ENCODE results near the gene CRTC2. TPM values are rescaled to one million over a fixed set of nuclear protein-coding genes. Genes with fewer than 3 reads are reported as not detected.

CRTC2 gene
- total RNA-seq, 3 donors from 2014 or later, result 30.0 to 47.3 (median 47.1) TPM

DNA sequence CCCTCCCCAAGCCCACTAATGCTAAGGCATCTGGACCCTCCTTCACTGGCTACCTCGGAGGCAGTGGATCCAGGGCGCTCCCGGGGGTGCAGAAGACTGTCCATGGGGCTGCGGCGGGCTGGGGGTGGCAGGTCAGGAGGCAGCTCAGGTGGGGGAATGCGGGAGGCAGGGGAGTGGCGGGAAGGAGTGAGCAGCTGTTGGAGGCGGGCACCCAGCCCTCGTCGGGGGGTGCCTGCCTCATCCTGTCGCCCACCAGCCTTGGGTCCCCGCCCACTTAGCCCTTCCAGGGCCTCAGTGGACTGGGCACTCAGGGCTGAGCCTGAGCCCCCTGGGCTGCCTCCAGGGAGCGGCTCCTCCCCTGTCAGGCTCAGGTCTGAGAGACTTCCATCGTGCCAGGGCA lies 25.0 kb downstream of the CRTC2 start:
- H3K9me3 ChIP-seq, result no peaks in the 10 kb centered on the region
- TF ChIP-seq, protein P1, sequence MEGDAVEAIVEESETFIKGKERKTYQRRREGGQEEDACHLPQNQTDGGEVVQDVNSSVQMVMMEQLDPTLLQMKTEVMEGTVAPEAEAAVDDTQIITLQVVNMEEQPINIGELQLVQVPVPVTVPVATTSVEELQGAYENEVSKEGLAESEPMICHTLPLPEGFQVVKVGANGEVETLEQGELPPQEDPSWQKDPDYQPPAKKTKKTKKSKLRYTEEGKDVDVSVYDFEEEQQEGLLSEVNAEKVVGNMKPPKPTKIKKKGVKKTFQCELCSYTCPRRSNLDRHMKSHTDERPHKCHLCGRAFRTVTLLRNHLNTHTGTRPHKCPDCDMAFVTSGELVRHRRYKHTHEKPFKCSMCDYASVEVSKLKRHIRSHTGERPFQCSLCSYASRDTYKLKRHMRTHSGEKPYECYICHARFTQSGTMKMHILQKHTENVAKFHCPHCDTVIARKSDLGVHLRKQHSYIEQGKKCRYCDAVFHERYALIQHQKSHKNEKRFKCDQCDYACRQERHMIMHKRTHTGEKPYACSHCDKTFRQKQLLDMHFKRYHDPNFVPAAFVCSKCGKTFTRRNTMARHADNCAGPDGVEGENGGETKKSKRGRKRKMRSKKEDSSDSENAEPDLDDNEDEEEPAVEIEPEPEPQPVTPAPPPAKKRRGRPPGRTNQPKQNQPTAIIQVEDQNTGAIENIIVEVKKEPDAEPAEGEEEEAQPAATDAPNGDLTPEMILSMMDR (IDR thresholded peaks at IDR 0.05), result no peak
- DNase-seq, result peak in 1 of 3 donors; percentile 48
- peaks cover 7% of the 10 kb centered on the region for H3K36me3 ChIP-seq (ENCODE audit: low read depth)
- ATAC-seq, result no peak
- no peak overlapping the region for H3K4me3 ChIP-seq
- intact Hi-C loops (cut with DNase I, micrococcal nuclease), result no loop called here
- H3K4me1 ChIP-seq (ENCODE audit: low read depth), result no peaks in the 10 kb centered on the region

DNA sequence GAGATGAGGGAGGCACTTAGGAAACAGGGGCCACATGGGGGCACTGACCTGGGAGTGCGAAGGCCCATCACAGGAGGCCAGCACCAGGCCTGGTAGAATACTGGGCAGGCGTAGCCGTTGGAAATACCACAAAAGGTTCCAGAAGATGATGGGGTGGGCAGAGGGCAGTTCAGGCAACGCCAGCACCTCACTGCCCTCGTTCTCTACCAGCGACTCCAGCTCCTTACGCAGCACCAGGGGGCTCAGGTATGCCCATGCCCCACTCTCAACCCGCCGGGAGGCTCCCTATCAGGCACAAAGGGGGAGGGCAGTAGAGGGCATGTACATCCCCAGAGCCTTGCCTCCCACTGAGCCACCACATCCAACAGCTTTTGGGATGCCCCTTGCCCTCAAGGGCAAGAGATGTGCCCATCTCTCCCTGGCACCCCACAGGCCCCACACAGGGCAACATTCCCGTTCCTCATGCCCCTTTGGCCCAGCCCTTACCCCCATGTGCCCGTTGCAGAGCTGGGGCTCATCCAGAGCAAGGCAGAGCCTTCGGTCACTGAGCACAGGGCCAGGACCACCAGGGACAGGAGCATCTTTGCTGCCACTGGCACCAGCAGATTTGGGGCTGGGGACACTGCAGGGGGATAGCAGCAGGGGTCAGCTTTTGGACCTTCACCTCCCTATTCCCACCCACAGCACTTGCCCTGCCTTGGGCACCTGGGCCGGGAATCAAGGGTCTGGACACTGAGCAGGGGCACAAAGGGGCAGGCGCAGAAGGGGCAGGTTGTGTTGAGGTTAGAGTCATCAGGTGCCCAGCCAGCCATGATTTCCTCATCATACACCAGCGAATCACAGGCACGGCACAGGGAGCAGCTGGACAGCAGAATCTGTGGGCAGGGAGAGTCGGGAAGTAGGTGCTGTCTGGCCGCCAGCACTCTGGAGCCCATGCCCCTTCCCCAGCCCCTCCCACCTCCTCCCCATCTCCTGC lies 26.0 kb downstream of the CRTC2 start:
- DNase-seq (peak in 1 of 3 donors; percentile 40), ATAC-seq (no peak)
- Histone ChIP-seq H3K4me1 (ENCODE audit: low read depth) (no peaks in the 10 kb centered on the region), H3K36me3 (ENCODE audit: low read depth) (peaks cover 7% of the 10 kb centered on the region), H3K4me3 (no peak overlapping the region), H3K9me3 (no peaks in the 10 kb centered on the region)
- intact Hi-C loops (cut with DNase I, micrococcal nuclease), result no loop called here
- TF ChIP-seq, protein P1 (IDR thresholded peaks at IDR 0.05), result no peak

DNA sequence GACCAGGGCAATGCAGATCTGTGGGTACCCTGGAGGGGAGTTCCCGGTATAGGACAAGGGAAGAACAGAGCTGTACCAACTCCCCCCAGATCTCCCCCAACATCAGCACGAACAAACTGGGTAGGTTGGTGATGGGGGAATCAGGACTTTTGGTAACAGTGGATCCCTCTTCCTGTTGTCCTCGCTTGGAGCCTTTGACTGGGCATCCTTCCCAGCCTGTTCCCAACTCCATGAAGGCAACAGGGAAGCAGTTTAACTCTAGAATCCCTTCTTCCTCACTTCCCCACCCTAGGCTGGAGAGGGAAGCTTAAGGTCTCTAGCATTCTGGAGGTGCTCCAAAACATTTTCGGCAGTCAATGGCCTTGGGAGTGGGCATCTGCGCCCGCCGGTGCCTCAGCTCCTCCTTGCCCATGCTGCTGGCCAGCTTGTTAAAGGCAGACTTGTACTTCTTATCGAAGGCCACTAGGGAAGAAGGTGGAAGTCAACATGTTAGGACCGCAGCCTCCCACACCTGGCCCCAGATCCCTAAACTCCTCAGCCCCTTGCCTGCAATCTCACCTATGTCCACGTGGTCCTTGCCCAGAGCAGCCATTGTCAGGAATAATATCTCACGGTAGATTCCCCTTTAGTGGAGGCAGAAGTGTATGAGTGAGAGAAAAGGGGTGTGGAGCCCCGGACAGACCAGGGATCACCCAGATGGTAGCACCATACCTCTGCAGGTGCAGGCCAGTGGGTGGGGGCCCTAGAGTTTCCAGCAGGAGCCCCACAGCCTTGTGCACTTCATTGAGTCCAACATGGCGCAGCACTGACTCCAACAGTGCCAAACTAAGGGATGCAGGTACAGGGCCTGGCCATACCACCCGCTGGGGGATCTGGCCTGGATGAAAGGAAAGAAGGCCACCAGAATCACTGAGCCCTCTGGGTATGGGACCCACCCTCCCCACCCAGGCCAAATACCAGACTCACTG lies 28.1 kb downstream of the CRTC2 start:
- Histone ChIP-seq H3K4me3 (no peak overlapping the region), H3K36me3 (ENCODE audit: low read depth) (peaks cover 3% of the 10 kb centered on the region), H3K4me1 (ENCODE audit: low read depth) (no peaks in the 10 kb centered on the region), H3K9me3 (no peaks in the 10 kb centered on the region)
- ATAC-seq, result no peak
- intact Hi-C loops (cut with DNase I, micrococcal nuclease), result no loop called here
- TF ChIP-seq, protein P1 (IDR thresholded peaks at IDR 0.05), result no peak
- no peak for DNase-seq

DNA sequence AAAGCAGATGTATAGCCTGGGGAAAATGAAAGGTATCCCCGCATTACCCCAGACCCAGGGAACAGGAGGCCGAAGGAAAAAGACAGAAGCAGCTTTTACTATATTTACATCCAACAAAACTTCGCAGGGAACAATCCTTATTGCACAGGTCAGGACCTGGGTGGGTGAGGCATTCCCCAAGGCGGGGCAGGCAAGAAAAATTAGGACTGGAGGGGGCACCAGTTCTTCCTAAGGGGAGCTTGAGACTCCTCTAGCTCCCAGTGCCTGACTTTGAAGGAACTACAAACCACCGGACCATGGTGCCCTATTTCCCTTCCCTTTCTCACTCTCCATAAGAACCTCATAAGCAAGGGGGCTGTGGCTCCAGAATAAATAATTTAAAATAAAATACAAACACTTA lies 29.0 kb downstream of the CRTC2 start:
- DNase-seq (no peak), ATAC-seq (no peak)
- Histone ChIP-seq H3K4me3 (no peak overlapping the region), H3K36me3 (ENCODE audit: low read depth) (peaks cover 3% of the 10 kb centered on the region), H3K9me3 (no peaks in the 10 kb centered on the region), H3K4me1 (ENCODE audit: low read depth) (no peaks in the 10 kb centered on the region)
- TF ChIP-seq, protein P1 (IDR thresholded peaks at IDR 0.05), result no peak
- intact Hi-C loops (cut with DNase I, micrococcal nuclease), result no loop called here

DNA sequence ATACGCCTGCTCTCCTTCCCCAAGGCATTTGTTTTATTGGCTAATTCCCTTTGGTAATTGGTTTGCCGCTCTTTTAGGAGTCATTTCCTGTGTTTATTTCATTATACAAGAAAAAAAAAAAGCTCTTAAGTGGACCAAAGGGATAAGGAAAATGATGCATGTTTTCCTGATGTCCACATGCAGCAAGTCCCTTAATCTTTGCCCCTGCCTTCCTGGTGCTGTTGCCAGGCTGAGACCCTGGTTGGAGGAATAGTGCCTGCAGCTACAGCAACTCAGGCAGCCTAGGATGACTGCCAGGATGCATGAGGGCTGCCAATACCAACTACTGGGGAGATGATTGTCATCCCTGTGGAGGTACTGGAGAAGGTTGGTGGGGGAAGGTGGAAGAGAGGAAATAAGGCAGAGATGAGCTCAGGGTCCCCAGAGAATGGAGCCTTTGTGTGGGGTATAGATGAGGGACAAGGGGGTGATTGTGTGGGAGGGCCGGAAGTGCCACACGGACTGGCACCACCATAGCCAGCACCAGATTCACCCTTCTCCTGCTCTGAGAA lies 29.5 kb downstream of the CRTC2 start:
- Histone ChIP-seq H3K9me3 (no peaks in the 10 kb centered on the region), H3K4me1 (ENCODE audit: low read depth) (peaks cover 3% of the 10 kb centered on the region), H3K36me3 (ENCODE audit: low read depth) (no peaks in the 10 kb centered on the region), H3K4me3 (no peak overlapping the region)
- TF ChIP-seq, protein P1 (IDR thresholded peaks at IDR 0.05), result no peak
- no peak for DNase-seq
- no peak for ATAC-seq
- intact Hi-C loops (cut with DNase I, micrococcal nuclease), result no loop called here
